Measurements from ENCODE around the gene SPPL2C.

- TF ChIP-seq CTCF (IDR thresholded peaks at IDR 0.05) (no peak), POLR2A (IDR thresholded peaks at IDR 0.05) (no peak)
These were observed 43.7 kb downstream of the SPPL2C start for GRCh38 chr17:45888392-45888791.

Data from Peyer's patch (tissue), 4 donors.